ENCODE measurements around the gene FUT7. TPM values are rescaled to one million over a fixed set of nuclear protein-coding genes. Genes with fewer than 3 reads are reported as not detected.

FUT7 gene
- total and polyA plus RNA-seq, 2 experiments from 2014 or later = not detected

GRCh38 chr9:137048655-137049543, 17.0 kb upstream of the FUT7 start:
- no peak for DNase-seq (ENCODE audit: low read depth in 1 of 2, low spot score in 1 of 2)
- Histone ChIP-seq H3K27ac (no peak overlapping the region), H3K27me3 (peaks cover 86% of the 10 kb centered on the region), H3K36me3 (no peaks in the 10 kb centered on the region), H3K4me1 (ENCODE audit: low read depth) (peaks cover 5% of the 10 kb centered on the region), H3K4me3 (no peak overlapping the region), H3K9me3 (ENCODE audit: low read depth) (no peaks in the 10 kb centered on the region)
- no peak for TF ChIP-seq CTCF (IDR thresholded peaks at IDR 0.05; ENCODE audit: low read depth, low read length)

- H3K27ac ChIP-seq = no peak within 1 kb of the TSS
- H3K27me3 ChIP-seq = peaks cover 67% of the 10 kb centered on the region
- H3K9me3 ChIP-seq (ENCODE audit: low read depth) = no peaks in the 10 kb centered on the region
- peak; percentile 74 to 94 for DNase-seq (ENCODE audit: low read depth in 1 of 2, low spot score in 1 of 2)
- peak within 1 kb of the TSS; percentile 76 for H3K4me3 ChIP-seq
- peaks cover 5% of the 10 kb centered on the region for H3K4me1 ChIP-seq (ENCODE audit: low read depth)
- H3K36me3 ChIP-seq = no peaks in the 10 kb centered on the region
- peak; percentile 92 for TF ChIP-seq CTCF (IDR thresholded peaks at IDR 0.05; ENCODE audit: low read depth, low read length)
Measured at GRCh38 chr9:137046088-137046787, 14.3 kb upstream of the FUT7 start, which contains the start of gene NPDC1. TSS of gene NPDC1 (minus strand) at chr9:137046177. CDS start at chr9:137045989, 188 bp downstream.

- no peak for TF ChIP-seq CTCF (IDR thresholded peaks at IDR 0.05; ENCODE audit: low read depth, low read length)
- peaks cover 60% of the 10 kb centered on the region for H3K27me3 ChIP-seq
- no peaks in the 10 kb centered on the region for H3K36me3 ChIP-seq
- peak overlapping the region; percentile 76 for H3K4me3 ChIP-seq
- no peaks in the 10 kb centered on the region for H3K9me3 ChIP-seq (ENCODE audit: low read depth)
- H3K27ac ChIP-seq = no peak overlapping the region
- DNase-seq (ENCODE audit: low read depth in 1 of 2, low spot score in 1 of 2) = peak; percentile 55 to 62
- peaks cover 5% of the 10 kb centered on the region for H3K4me1 ChIP-seq (ENCODE audit: low read depth)
Measured at GRCh38 chr9:137045294-137046087, 13.6 kb upstream of the FUT7 start.

- Histone ChIP-seq H3K27me3 (peaks cover 51% of the 10 kb centered on the region), H3K36me3 (no peaks in the 10 kb centered on the region), H3K4me1 (ENCODE audit: low read depth) (peaks cover 5% of the 10 kb centered on the region), H3K27ac (no peak overlapping the region), H3K4me3 (peak overlapping the region; percentile 76), H3K9me3 (ENCODE audit: low read depth) (no peaks in the 10 kb centered on the region)
- TF ChIP-seq CTCF (IDR thresholded peaks at IDR 0.05; ENCODE audit: low read depth, low read length) = no peak
- DNase-seq (ENCODE audit: low read depth in 1 of 2, low spot score in 1 of 2) = no peak
Measured at GRCh38 chr9:137044502-137045177, 12.8 kb upstream of the FUT7 start.

- peaks cover 45% of the 10 kb centered on the region for H3K27me3 ChIP-seq
- TF ChIP-seq CTCF (IDR thresholded peaks at IDR 0.05; ENCODE audit: low read depth, low read length) = no peak
- H3K4me1 ChIP-seq (ENCODE audit: low read depth) = peaks cover 5% of the 10 kb centered on the region
- DNase-seq (ENCODE audit: low read depth in 1 of 2, low spot score in 1 of 2) = no peak
- no peak overlapping the region for H3K27ac ChIP-seq
- H3K4me3 ChIP-seq = no peak overlapping the region
- no peaks in the 10 kb centered on the region for H3K36me3 ChIP-seq
- H3K9me3 ChIP-seq (ENCODE audit: low read depth) = no peaks in the 10 kb centered on the region
Measured at GRCh38 chr9:137044037-137044436, 12.1 kb upstream of the FUT7 start.

Measured in cardiac muscle cell (in vitro differentiated cells and primary cell).